ENCODE results near the gene NFATC2IP. TPM values are rescaled to one million over a fixed set of nuclear protein-coding genes. Genes with fewer than 3 reads are reported as not detected.

Gene NFATC2IP
- total and polyA plus RNA-seq, 2 of the 13 experiments (the other 11 are each of a cell fraction or from before 2014, with no cell fraction given), result 32.1 to 48.5 TPM

- peak in 1 of 2 experiments; percentile 58; a peak in 1 of 4 replicates for TF ChIP-seq ATF4 (CRISPR knock-in tag; IDR thresholded peaks at IDR 0.05)
- TF ChIP-seq TFDP1 (CRISPR knock-in tag; IDR thresholded peaks at IDR 0.05; ENCODE audit: borderline replicate concordance), result peak; percentile 91
- TF ChIP-seq FOSL2 (CRISPR knock-in tag; IDR thresholded peaks at IDR 0.05), result peak; percentile 69
- no peak for TF ChIP-seq IKZF4 (CRISPR knock-in tag; IDR thresholded peaks at IDR 0.05; ENCODE audit: borderline replicate concordance, low read depth, not compliant biosample characterization)
- TF ChIP-seq XRCC5 (optimal IDR thresholded peaks at IDR 0.05; ENCODE audit: low read length), result peak; percentile 77
- TF ChIP-seq ZNF747 (CRISPR knock-in tag; IDR thresholded peaks at IDR 0.05; ENCODE audit: borderline replicate concordance), result peak; percentile 70; the same call in 1 of the 2 replicates
- peak; percentile 100 for TF ChIP-seq SAP130 (CRISPR knock-in tag; IDR thresholded peaks at IDR 0.05; ENCODE audit: low read depth)
- TF ChIP-seq ARNTL (CRISPR knock-in tag; IDR thresholded peaks at IDR 0.05), result peak; percentile 97
- peak; percentile 89 for TF ChIP-seq ZNF138 (CRISPR knock-in tag; IDR thresholded peaks at IDR 0.05; ENCODE audit: low read depth)
- peak; percentile 76; the same call in 1 of the 2 replicates for TF ChIP-seq GTF2F1 (IDR thresholded peaks at IDR 0.05; ENCODE audit: low read length)
- TF ChIP-seq ZNF850 (CRISPR knock-in tag; conservative IDR thresholded peaks at IDR 0.05), result no peak; the same call in 1 of the 2 replicates
- TF ChIP-seq CHD4 (IDR thresholded peaks at IDR 0.05; ENCODE audit: borderline replicate concordance, low read length), result no peak
- TF ChIP-seq SETDB1 (CRISPR knock-in tag; IDR thresholded peaks at IDR 0.05; ENCODE audit: borderline replicate concordance), result no peak
- TF ChIP-seq ZNF543 (CRISPR knock-in tag; IDR thresholded peaks at IDR 0.05), result peak; percentile 74
- TF ChIP-seq POGZ (CRISPR knock-in tag; IDR thresholded peaks at IDR 0.05), result peak; percentile 90
- peak in 1 of 2 experiments; percentile 13; a peak in 1 of 4 replicates for TF ChIP-seq NR2F1 (CRISPR knock-in tag; IDR thresholded peaks at IDR 0.05)
- TF ChIP-seq PHF21A (CRISPR knock-in tag; IDR thresholded peaks at IDR 0.05), result peak; percentile 74; the same call in 1 of the 2 replicates
- no peak for TF ChIP-seq ZC3H4 (CRISPR knock-in tag; IDR thresholded peaks at IDR 0.05; ENCODE audit: borderline replicate concordance)
- TF ChIP-seq ZNF382 (CRISPR knock-in tag; IDR thresholded peaks at IDR 0.05; ENCODE audit: borderline replicate concordance), result no peak
- TF ChIP-seq ZBTB4 (CRISPR knock-in tag; IDR thresholded peaks at IDR 0.05; ENCODE audit: borderline replicate concordance), result peak; percentile 90
- TF ChIP-seq TOPORS (CRISPR knock-in tag; IDR thresholded peaks at IDR 0.05), result no peak
- TF ChIP-seq SKI (IDR thresholded peaks at IDR 0.05; ENCODE audit: partially characterized antibody), result peak; percentile 60
- peak; percentile 92 for TF ChIP-seq ZNF331 (CRISPR knock-in tag; IDR thresholded peaks at IDR 0.05)
- TF ChIP-seq ARID2 (CRISPR knock-in tag; IDR thresholded peaks at IDR 0.05; ENCODE audit: borderline replicate concordance), result no peak; the same call in 1 of the 2 replicates
- peak; percentile 92 for TF ChIP-seq JARID2 (CRISPR knock-in tag; IDR thresholded peaks at IDR 0.05; ENCODE audit: insufficient replicate concordance)
Observed at GRCh38 chr16:28974437-28975157, 23.9 kb downstream of the NFATC2IP start, which contains the start of gene SPNS1 (continued).

Data from HepG2 (cell line).